GM10248 (cell line): ENCODE measurements around the gene RNF217.
"Not testable (repeated sequence)": the region's sequence is repeated elsewhere in the genome, so short reads cannot be mapped to it uniquely, and the experiment has no call there.

Experiments used
- CTCF ChIA-PET: fragments of 300-600 bp; sonication (Branson Sonifier 250); formaldehyde crosslinking; extraction: SDS; loops from one replicate; lab custom pipeline; 2021; ENCODE audit warnings: antibody characterized with exemption; lab: Yijun Ruan, JAX
- POLR2A ChIA-PET: fragments of 350-650 bp; sonication (Branson Sonifier 250); formaldehyde crosslinking; extraction: SDS; loops from one replicate; lab custom pipeline; 2020; ENCODE audit warnings: antibody characterized with exemption; lab: Yijun Ruan, JAX
- DNase-seq: peaks from one replicate; pipeline ENCODE4 v3.0.0; 2012; ENCODE audit errors: extremely low spot score
- TF ChIP-seq, protein P1 (sequence below): IDR thresholded peaks from 2 replicates; pipeline ENCODE4 v1.5.1; 2012; ENCODE audit warnings: mild to moderate bottlenecking, low read depth; ENCODE audit errors: extremely low read depth, missing control alignments, control extremely low read depth

Gene RNF217

DNA sequence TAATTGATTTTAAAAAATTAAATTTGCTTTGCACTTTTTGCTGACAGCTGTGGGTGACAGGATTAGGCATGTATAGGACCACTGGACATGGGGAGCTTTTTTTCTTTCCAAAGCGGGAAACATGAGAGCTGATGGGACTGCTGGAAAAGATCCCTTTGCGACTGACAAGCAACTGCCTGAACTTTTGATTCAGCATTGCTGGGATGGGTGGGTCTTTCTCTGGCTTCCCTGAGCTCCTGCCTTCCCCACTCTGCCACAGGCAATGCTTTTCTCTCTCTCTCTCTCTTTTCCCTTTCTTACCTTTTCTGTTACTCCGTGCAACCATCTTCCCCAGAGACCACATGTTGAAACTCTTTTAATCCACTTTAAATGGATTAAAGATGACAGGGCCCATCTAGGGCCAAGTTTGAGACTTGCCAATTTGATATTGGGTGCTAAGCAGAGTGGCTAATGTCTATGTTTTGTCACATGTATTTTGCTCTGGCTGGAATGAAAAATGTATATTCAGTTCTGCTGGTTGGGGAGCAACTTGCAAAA lies 157.9 kb downstream of the RNF217 start:
- ChIA-PET POLR2A (no interaction called here), CTCF (no interaction called here)
- TF ChIP-seq, protein P1, sequence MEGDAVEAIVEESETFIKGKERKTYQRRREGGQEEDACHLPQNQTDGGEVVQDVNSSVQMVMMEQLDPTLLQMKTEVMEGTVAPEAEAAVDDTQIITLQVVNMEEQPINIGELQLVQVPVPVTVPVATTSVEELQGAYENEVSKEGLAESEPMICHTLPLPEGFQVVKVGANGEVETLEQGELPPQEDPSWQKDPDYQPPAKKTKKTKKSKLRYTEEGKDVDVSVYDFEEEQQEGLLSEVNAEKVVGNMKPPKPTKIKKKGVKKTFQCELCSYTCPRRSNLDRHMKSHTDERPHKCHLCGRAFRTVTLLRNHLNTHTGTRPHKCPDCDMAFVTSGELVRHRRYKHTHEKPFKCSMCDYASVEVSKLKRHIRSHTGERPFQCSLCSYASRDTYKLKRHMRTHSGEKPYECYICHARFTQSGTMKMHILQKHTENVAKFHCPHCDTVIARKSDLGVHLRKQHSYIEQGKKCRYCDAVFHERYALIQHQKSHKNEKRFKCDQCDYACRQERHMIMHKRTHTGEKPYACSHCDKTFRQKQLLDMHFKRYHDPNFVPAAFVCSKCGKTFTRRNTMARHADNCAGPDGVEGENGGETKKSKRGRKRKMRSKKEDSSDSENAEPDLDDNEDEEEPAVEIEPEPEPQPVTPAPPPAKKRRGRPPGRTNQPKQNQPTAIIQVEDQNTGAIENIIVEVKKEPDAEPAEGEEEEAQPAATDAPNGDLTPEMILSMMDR = no peak
- no peak for DNase-seq

DNA sequence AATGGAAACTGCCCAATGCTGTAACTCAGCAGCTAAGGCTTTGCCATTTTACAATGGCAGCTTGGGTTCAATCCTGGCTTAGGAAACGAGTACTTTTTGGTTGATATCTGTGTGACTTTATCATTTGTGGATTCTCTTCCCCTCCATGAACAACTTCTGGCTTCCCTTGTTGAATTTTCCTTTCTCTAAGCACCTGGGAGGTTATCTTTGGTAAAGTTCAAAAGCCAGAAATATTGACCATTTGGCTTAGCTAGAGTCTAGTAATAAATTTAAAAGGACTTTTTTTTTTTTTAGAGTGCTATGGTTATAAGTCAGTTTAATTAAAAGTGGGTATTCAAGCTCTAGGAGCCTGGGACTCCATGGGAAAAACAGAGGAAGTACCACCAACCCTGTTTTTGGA lies 159.7 kb downstream of the RNF217 start:
- CTCF ChIA-PET = interaction anchor here (1.3 kb wide), 1 partner anchor 8 kb away, joined by 3 read pairs; no protein-coding TSS in a partner anchor
- DNase-seq = no peak
- TF ChIP-seq, protein P1 = no peak
- POLR2A ChIA-PET = no interaction called here

GRCh38 chr6:125123051-125123450 lies 160.8 kb downstream of the RNF217 start:
- TF ChIP-seq, protein P1 = no peak
- no peak for DNase-seq
- POLR2A ChIA-PET = no interaction called here
- CTCF ChIA-PET = interaction anchor here (1.3 to 1.7 kb wide), 2 partner anchors 9 to 11 kb away, joined by 3 to 7 read pairs; no protein-coding TSS in a partner anchor

GRCh38 chr6:125123468-125124048 lies 161.3 kb downstream of the RNF217 start:
- ChIA-PET CTCF (interaction anchor here (1.0 to 1.7 kb wide), 4 partner anchors 9 to 253 kb away, joined by 3 to 7 read pairs (median 4); partner anchors contain the start of gene TPD52L1), POLR2A (no interaction called here)
- DNase-seq = no peak
- TF ChIP-seq, protein P1 = no peak

- TF ChIP-seq, protein P1 = no peak
- ChIA-PET CTCF (interaction anchor here (1.0 to 1.7 kb wide), 4 partner anchors 10 to 254 kb away, joined by 3 to 7 read pairs (median 4); partner anchors contain the start of gene TPD52L1), POLR2A (no interaction called here)
Measured at GRCh38 chr6:125124049-125124669, 161.9 kb downstream of the RNF217 start.

DNA sequence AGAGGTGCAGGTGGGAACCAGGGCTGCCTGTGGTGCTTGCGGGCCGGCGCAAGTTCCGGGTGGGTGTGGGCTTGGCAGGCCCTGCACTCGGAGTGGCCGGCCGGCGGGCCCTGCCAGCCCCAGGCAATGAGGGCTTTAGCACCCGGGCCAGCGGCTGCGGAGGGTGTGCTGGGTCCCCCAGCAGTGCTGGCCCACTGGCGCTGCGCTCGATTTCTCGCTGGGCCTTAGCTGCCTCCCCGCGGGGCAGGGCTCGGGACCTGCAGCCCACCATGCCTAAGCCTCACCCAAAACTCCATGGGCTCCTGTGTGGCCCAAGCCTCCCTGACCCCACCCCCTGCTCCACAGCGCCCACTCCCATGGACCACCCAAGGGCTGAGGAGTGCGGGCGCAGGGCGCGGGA lies 163.6 kb downstream of the RNF217 start:
- POLR2A ChIA-PET, CTCF ChIA-PET, DNase-seq: not testable (repeated sequence)

More at GRCh38 chr6:125124049-125124669, 161.9 kb downstream of the RNF217 start:
- no peak for DNase-seq

- CTCF ChIA-PET = no interaction called here
- POLR2A ChIA-PET = no interaction called here
- TF ChIP-seq, protein P1 = no peak
- DNase-seq = no peak
Measured at GRCh38 chr6:125129354-125129753, 167.1 kb downstream of the RNF217 start.
